ENCODE measurements around the gene CTNND2. TPM values are rescaled to one million over a fixed set of nuclear protein-coding genes. Genes with fewer than 3 reads are reported as not detected.

The CTNND2 gene
- total RNA-seq, 1 donor from 2014 or later, result not detected

GRCh38 chr5:11304641-11305040 is 599.6 kb downstream of the CTNND2 start:
- H3K4me3 Mint-ChIP-seq (ENCODE audit: low read depth), result no peak overlapping the region
- H3K36me3 Mint-ChIP-seq (ENCODE audit: low read depth), result no peaks in the 10 kb centered on the region
- H3K4me1 Mint-ChIP-seq (ENCODE audit: low read depth), result no peaks in the 10 kb centered on the region
- DNase-seq (ENCODE audit: low spot score), result no peak
- H3K9me3 Mint-ChIP-seq, result no peaks in the 10 kb centered on the region
- intact Hi-C loops (cut with micrococcal nuclease), result no loop called here
- H3K27me3 Mint-ChIP-seq (ENCODE audit: low read depth), result no peaks in the 10 kb centered on the region
- H3K27ac Mint-ChIP-seq, result no peak overlapping the region

DNA sequence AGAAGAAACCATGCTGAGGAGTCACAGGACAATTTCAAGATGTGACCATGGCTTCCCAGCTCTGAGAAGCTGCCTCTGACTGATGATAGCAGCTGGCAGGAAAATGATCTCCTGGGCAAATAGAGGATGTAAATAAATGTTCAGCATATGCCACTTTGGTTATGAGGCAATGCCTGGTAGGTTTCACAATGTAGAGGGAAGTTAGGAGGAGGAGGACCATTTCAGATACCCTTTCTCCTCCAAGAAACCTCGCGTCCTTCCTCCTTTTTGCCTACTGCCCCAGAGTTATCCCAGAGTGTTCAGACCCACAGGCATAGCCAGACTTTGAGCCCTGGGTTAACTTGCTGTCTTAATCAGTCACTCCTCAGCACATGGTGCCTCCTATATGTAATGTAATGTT is 601.6 kb downstream of the CTNND2 start:
- intact Hi-C loops (cut with micrococcal nuclease), result no loop called here
- Mint-ChIP-seq H3K27me3 (ENCODE audit: low read depth) (no peaks in the 10 kb centered on the region), H3K9me3 (no peaks in the 10 kb centered on the region), H3K27ac (no peak overlapping the region), H3K4me3 (ENCODE audit: low read depth) (no peak overlapping the region), H3K4me1 (ENCODE audit: low read depth) (no peaks in the 10 kb centered on the region), H3K36me3 (ENCODE audit: low read depth) (no peaks in the 10 kb centered on the region)
- DNase-seq (ENCODE audit: low spot score), result no peak

DNA sequence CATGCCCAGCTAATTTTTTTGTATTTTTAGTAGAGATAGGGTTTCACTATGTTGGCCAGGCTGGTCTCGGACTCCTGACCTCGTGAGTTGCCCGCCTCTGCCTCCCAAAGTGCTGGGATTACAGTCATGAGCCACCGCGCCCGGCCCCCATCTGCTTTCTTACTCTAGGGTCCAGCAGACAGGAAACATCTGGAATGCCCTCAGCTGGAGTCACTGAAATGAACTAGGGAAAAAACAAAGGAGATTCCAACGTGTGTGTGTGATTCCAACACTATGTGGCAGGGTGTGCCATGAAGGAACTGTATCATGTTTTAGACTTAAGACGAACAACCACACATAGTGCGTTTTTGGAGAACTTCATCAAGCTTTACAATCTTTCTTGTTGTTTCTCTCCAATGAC is 603.1 kb downstream of the CTNND2 start:
- Mint-ChIP-seq H3K27ac (no peak overlapping the region), H3K4me3 (ENCODE audit: low read depth) (no peak overlapping the region), H3K4me1 (ENCODE audit: low read depth) (no peaks in the 10 kb centered on the region), H3K27me3 (ENCODE audit: low read depth) (no peaks in the 10 kb centered on the region), H3K9me3 (no peaks in the 10 kb centered on the region), H3K36me3 (ENCODE audit: low read depth) (no peaks in the 10 kb centered on the region)
- intact Hi-C loops (cut with micrococcal nuclease), result no loop called here
- no peak for DNase-seq (ENCODE audit: low spot score)

DNA sequence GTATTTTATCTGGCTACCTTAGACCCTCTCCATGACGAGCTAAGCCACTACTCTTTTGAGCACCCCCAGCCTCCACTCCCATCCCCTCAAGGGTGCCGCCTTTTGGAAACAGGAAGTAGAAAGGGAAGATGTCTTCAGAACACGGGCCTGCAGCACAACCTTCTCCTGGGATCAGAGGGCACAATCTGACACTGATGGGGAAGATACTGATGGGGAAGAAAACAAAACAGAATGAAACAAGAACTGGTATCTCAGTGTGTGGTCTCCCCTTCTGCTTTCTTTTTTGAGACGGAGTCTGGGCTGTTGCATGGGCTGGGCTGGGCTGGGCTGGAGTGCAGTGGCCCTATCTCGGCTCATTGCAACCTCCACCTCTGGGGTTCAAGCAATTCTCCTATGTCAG is 603.5 kb downstream of the CTNND2 start:
- intact Hi-C loops (cut with micrococcal nuclease), result no loop called here
- no peak for DNase-seq (ENCODE audit: low spot score)
- no peak overlapping the region for H3K4me3 Mint-ChIP-seq (ENCODE audit: low read depth)
- no peaks in the 10 kb centered on the region for H3K9me3 Mint-ChIP-seq
- no peaks in the 10 kb centered on the region for H3K4me1 Mint-ChIP-seq (ENCODE audit: low read depth)
- no peaks in the 10 kb centered on the region for H3K36me3 Mint-ChIP-seq (ENCODE audit: low read depth)
- no peaks in the 10 kb centered on the region for H3K27me3 Mint-ChIP-seq (ENCODE audit: low read depth)
- no peak overlapping the region for H3K27ac Mint-ChIP-seq

DNA sequence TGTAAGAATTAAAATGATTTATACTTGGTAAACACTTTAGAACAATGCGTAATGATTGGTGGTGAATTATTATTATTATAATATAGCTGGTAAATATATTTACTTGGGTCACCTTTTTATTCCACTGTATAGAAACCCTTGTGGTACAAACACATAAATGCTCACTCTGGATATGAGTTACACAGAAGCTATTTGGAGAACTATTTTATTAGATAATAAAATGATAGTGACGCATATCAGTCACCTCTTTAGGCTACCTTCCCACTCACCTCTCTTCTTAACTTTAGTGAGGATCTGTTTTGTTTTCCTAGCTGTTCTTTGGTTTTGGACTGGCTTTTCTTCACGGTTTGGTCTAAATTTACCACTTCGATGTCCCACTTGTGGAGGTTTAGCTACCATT is 605.4 kb downstream of the CTNND2 start:
- H3K4me3 Mint-ChIP-seq (ENCODE audit: low read depth), result no peak overlapping the region
- intact Hi-C loops (cut with micrococcal nuclease), result no loop called here
- H3K27me3 Mint-ChIP-seq (ENCODE audit: low read depth), result no peaks in the 10 kb centered on the region
- no peaks in the 10 kb centered on the region for H3K4me1 Mint-ChIP-seq (ENCODE audit: low read depth)
- H3K27ac Mint-ChIP-seq, result no peak overlapping the region
- H3K36me3 Mint-ChIP-seq (ENCODE audit: low read depth), result no peaks in the 10 kb centered on the region
- DNase-seq (ENCODE audit: low spot score), result no peak
- H3K9me3 Mint-ChIP-seq, result no peaks in the 10 kb centered on the region

DNA sequence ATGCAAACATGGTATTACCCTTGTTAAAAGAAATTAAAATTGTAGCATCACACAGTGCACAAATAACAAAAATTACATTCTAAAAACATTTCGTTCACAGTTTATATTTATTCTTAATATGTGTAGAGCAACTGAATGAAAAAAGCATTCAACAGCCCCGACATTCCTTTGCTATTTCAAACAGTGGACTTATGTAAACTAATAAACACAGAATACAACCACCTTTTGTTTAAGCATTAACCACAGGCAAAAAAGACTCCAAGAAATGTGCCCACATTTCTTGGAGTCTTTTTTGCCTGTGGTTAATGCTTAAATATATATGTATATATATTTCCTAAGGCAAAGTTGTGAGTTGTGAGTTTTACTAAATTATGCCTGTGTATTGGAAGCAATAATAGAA is 610.7 kb downstream of the CTNND2 start:
- H3K27ac Mint-ChIP-seq, result no peak overlapping the region
- intact Hi-C loops (cut with micrococcal nuclease), result no loop called here
- DNase-seq (ENCODE audit: low spot score), result no peak
- no peaks in the 10 kb centered on the region for H3K4me1 Mint-ChIP-seq (ENCODE audit: low read depth)
- no peaks in the 10 kb centered on the region for H3K36me3 Mint-ChIP-seq (ENCODE audit: low read depth)
- no peak overlapping the region for H3K4me3 Mint-ChIP-seq (ENCODE audit: low read depth)
- H3K9me3 Mint-ChIP-seq, result no peaks in the 10 kb centered on the region
- H3K27me3 Mint-ChIP-seq (ENCODE audit: low read depth), result no peaks in the 10 kb centered on the region

DNA sequence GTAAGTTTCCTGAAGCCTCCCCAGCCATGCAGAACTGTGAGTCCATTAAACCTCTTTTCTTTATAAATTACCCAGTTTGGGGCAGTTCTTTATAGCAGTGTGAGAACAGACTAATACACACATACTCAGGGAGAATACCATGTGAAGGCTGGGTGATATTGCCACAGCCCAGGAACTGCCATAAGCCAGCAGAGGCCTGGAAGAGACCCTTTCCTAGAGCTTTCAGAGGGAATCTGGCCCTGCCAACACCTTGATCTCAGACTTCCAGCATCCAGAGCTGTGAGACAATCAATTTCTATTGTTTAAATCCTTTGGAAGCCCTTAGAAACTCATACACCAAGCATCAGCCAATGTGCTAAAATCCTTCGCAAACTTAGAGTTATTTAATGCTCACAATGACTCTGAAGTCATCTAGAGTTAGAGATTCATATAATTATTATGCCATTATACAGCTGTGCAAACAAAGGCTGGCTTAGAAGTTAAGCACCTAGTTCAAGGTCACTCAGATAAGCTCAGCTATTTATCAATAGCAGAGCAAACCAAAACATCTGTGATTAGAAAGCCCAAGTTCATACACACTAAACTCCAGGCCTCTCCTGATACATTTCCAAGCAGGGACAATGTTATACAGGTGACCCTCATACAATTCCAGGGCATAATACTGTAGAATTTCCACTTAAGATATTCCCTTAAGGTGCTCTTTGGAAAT is 611.4 kb downstream of the CTNND2 start:
- Mint-ChIP-seq H3K27ac (no peak overlapping the region), H3K36me3 (ENCODE audit: low read depth) (no peaks in the 10 kb centered on the region), H3K4me3 (ENCODE audit: low read depth) (no peak overlapping the region), H3K27me3 (ENCODE audit: low read depth) (no peaks in the 10 kb centered on the region), H3K4me1 (ENCODE audit: low read depth) (no peaks in the 10 kb centered on the region), H3K9me3 (no peaks in the 10 kb centered on the region)
- DNase-seq (ENCODE audit: low spot score), result no peak
- intact Hi-C loops (cut with micrococcal nuclease), result no loop called here

GRCh38 chr5:11289733-11290132 is 614.5 kb downstream of the CTNND2 start:
- no peak overlapping the region for H3K4me3 Mint-ChIP-seq (ENCODE audit: low read depth)

DNA sequence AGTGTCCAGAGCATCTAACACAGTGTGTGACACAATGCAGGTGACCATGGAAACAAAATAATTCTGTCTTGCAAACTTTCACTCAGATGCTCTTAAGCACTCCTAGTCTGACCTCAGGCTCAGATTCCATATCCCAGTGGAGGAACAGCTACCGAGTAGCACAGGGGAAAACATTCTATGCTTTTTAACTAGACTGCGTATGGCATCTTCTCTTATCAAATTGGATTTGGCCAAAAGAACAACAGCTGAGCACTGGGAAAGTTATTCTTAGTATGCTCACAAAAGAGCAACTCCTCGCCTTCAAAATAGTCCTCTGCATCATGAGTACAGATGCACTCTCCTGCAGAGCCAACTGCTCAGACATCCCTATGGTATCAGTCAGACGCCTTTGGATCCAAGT is 615.0 kb downstream of the CTNND2 start:
- Mint-ChIP-seq H3K27me3 (ENCODE audit: low read depth) (no peaks in the 10 kb centered on the region), H3K4me1 (ENCODE audit: low read depth) (no peaks in the 10 kb centered on the region), H3K9me3 (no peaks in the 10 kb centered on the region), H3K27ac (no peak overlapping the region), H3K36me3 (ENCODE audit: low read depth) (no peaks in the 10 kb centered on the region), H3K4me3 (ENCODE audit: low read depth) (no peak overlapping the region)
- intact Hi-C loops (cut with micrococcal nuclease), result no loop called here
- DNase-seq (ENCODE audit: low spot score), result no peak

More at GRCh38 chr5:11289733-11290132, 614.5 kb downstream of the CTNND2 start:
- intact Hi-C loops (cut with micrococcal nuclease), result no loop called here
- H3K36me3 Mint-ChIP-seq (ENCODE audit: low read depth), result no peaks in the 10 kb centered on the region
- no peaks in the 10 kb centered on the region for H3K9me3 Mint-ChIP-seq
- H3K27ac Mint-ChIP-seq, result no peak overlapping the region
- H3K4me1 Mint-ChIP-seq (ENCODE audit: low read depth), result no peaks in the 10 kb centered on the region
- no peaks in the 10 kb centered on the region for H3K27me3 Mint-ChIP-seq (ENCODE audit: low read depth)
- DNase-seq (ENCODE audit: low spot score), result no peak

GRCh38 chr5:11281842-11282241 is 622.4 kb downstream of the CTNND2 start:
- Mint-ChIP-seq H3K4me1 (ENCODE audit: low read depth) (no peaks in the 10 kb centered on the region), H3K9me3 (peaks cover 3% of the 10 kb centered on the region), H3K36me3 (ENCODE audit: low read depth) (no peaks in the 10 kb centered on the region), H3K4me3 (ENCODE audit: low read depth) (no peak overlapping the region), H3K27ac (no peak overlapping the region), H3K27me3 (ENCODE audit: low read depth) (no peaks in the 10 kb centered on the region)
- DNase-seq (ENCODE audit: low spot score), result no peak
- intact Hi-C loops (cut with micrococcal nuclease), result no loop called here

DNA sequence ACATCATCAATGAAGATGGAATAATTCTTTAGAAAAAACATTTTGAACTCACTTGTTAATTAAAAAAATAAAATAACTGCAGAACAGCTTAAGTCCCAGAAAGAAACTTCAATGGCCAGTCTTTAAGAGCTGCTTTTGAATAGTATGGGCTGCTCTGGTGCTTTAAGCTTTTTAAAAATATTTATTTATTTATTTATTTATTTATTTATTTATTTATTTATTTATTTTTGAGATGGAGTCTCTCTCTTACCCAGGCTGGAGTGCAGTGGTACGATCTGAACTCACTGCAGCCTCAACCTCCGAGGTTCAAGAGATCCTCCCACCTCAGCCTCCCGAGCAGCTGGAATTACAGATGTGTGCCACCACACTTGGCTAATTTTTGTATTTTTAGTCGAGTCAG is 626.9 kb downstream of the CTNND2 start:
- Mint-ChIP-seq H3K36me3 (ENCODE audit: low read depth) (no peaks in the 10 kb centered on the region), H3K9me3 (peaks cover 3% of the 10 kb centered on the region), H3K27ac (no peak overlapping the region), H3K4me1 (ENCODE audit: low read depth) (no peaks in the 10 kb centered on the region), H3K27me3 (ENCODE audit: low read depth) (no peaks in the 10 kb centered on the region), H3K4me3 (ENCODE audit: low read depth) (no peak overlapping the region)
- no peak for DNase-seq (ENCODE audit: low spot score)
- intact Hi-C loops (cut with micrococcal nuclease), result no loop called here

- Mint-ChIP-seq H3K4me3 (ENCODE audit: low read depth) (no peak overlapping the region), H3K4me1 (ENCODE audit: low read depth) (no peaks in the 10 kb centered on the region), H3K27me3 (ENCODE audit: low read depth) (no peaks in the 10 kb centered on the region), H3K27ac (no peak overlapping the region), H3K36me3 (ENCODE audit: low read depth) (no peaks in the 10 kb centered on the region), H3K9me3 (no peaks in the 10 kb centered on the region)
- intact Hi-C loops (cut with micrococcal nuclease), result no loop called here
- no peak for DNase-seq (ENCODE audit: low spot score)
Observed at GRCh38 chr5:11273180-11273903, 630.9 kb downstream of the CTNND2 start.

GRCh38 chr5:11269515-11269914 is 634.7 kb downstream of the CTNND2 start:
- no peaks in the 10 kb centered on the region for H3K27me3 Mint-ChIP-seq (ENCODE audit: low read depth)
- no peak overlapping the region for H3K4me3 Mint-ChIP-seq (ENCODE audit: low read depth)
- H3K9me3 Mint-ChIP-seq, result no peaks in the 10 kb centered on the region
- H3K4me1 Mint-ChIP-seq (ENCODE audit: low read depth), result no peaks in the 10 kb centered on the region
- DNase-seq (ENCODE audit: low spot score), result no peak
- intact Hi-C loops (cut with micrococcal nuclease), result no loop called here
- H3K36me3 Mint-ChIP-seq (ENCODE audit: low read depth), result no peaks in the 10 kb centered on the region
- H3K27ac Mint-ChIP-seq, result no peak overlapping the region

Measured in activated T-helper 2 cell treated with anti-CD3 and anti-CD28 coated beads, Interferon-gamma antibody, Interleukin-2, Interleukin-4, amounts not matched to agents 10 μg/mL and 5 μg/mL and 100 μg/mL, durations not matched to agents 14 hours and 24 hours and 36 hours (primary cell).